Smooth muscle cell (in vitro differentiated cells): ENCODE data around the gene PRDM16. TPM values are rescaled to one million over a fixed set of nuclear protein-coding genes. Genes with fewer than 3 reads are reported as not detected.

ENCODE experiments used
- DNase-seq: peaks from one replicate; lab custom pipeline; 2025; ENCODE audit not compliant: unreplicated experiment; lab: John Stamatoyannopoulos, UW
- H2AFZ ChIP-seq: fragments of 200-600 bp; sonication (generic); 2 replicates; pipeline ENCODE4 v1.6.0; 2016; ENCODE audit warnings: antibody characterized with exemption, low read depth, mild to moderate bottlenecking
- H3F3A ChIP-seq: fragments of 200-600 bp; sonication (generic); 2 replicates; pipeline ENCODE4 v1.6.0; 2017; ENCODE audit warnings: antibody characterized with exemption, low read depth
- H3K27ac ChIP-seq: fragments of 200-600 bp; sonication (generic); 2 replicates; pipeline ENCODE4 v1.5.1; 2016; ENCODE audit warnings: low read depth, mild to moderate bottlenecking
- H3K27me3 ChIP-seq: fragments of 200-600 bp; sonication (generic); 2 replicates; pipeline ENCODE4 v1.6.1; 2016; ENCODE audit warnings: low read depth, mild to moderate bottlenecking
- H3K36me3 ChIP-seq: fragments of 200-600 bp; sonication (generic); 2 replicates; pipeline ENCODE4 v1.5.1; 2016; ENCODE audit warnings: low read depth
- H3K4me1 ChIP-seq: fragments of 200-600 bp; sonication (generic); 2 replicates; pipeline ENCODE4 v1.5.1; 2016; ENCODE audit warnings: low read depth
- H3K4me2 ChIP-seq: fragments of 200-600 bp; sonication (generic); 2 replicates; pipeline ENCODE4 v1.6.0; 2016; ENCODE audit warnings: mild to moderate bottlenecking
- H3K4me3 ChIP-seq: fragments of 200-600 bp; sonication (generic); 2 replicates; pipeline ENCODE4 v1.5.1; 2016; ENCODE audit warnings: mild to moderate bottlenecking
- H3K79me2 ChIP-seq: fragments of 200-600 bp; sonication (generic); 2 replicates; pipeline ENCODE4 v1.6.0; 2016; ENCODE audit warnings: low read depth, mild to moderate bottlenecking
- H3K9ac ChIP-seq: fragments of 200-600 bp; sonication (generic); 2 replicates; pipeline ENCODE4 v1.6.0; 2016; ENCODE audit warnings: low read depth
- H3K9me3 ChIP-seq: fragments of 200-600 bp; sonication (generic); replicated peaks from 2 replicates; pipeline ENCODE4 v1.5.1; 2016; ENCODE audit warnings: low read depth
- H4K20me1 ChIP-seq: fragments of 200-600 bp; sonication (generic); 2 replicates; pipeline ENCODE4 v1.6.0; 2016; ENCODE audit warnings: low read depth
- CTCF ChIP-seq: fragments of 200-600 bp; sonication (generic); IDR thresholded peaks from 2 replicates; pipeline ENCODE4 v1.5.1; 2017; ENCODE audit warnings: borderline replicate concordance, mild to moderate bottlenecking, antibody characterized with exemption; ENCODE audit not compliant: insufficient read depth, poor library complexity, severe bottlenecking
- WGBS: methylation state at CpG from one replicate; pipeline ENCODE4 v1.1.7; 2016; ENCODE audit warnings: low lambda C conversion rate; 5-methylcytosine and 5-hydroxymethylcytosine counted together
- polyA plus RNA-seq: library from polyadenylated mRNA; unstranded; fragments of >200 nt; fragmentation: Nextera tagmentation; extraction: Ambion mirVana; gene quantifications from 2 replicates; pipeline ENCODE4 v1.2.1, GENCODE V29; 2016
- total RNA-seq: library from RNA; depleted of rRNA; stranded (reverse); fragments of >200 nt; gene quantifications from 2 replicates; pipeline ENCODE4 v1.2.3, GENCODE V29; 2014

PRDM16 gene
- total and polyA plus RNA-seq, 2 experiments from 2014 or later = 0.72 to 1.3 TPM

GRCh38 chr1:3383679-3384078 is 314.7 kb downstream of the PRDM16 start:
- Histone ChIP-seq H3K36me3 (no peaks in the 10 kb centered on the region), H4K20me1 (no peaks in the 10 kb centered on the region), H3K4me2 (no peak overlapping the region), H3K4me1 (no peaks in the 10 kb centered on the region), H3K9me3 (no peaks in the 10 kb centered on the region), H3K9ac (no peak overlapping the region), H3F3A (no peaks in the 10 kb centered on the region), H3K4me3 (no peak overlapping the region), H3K27ac (no peak overlapping the region), H3K27me3 (peaks cover 3% of the 10 kb centered on the region), H3K79me2 (no peaks in the 10 kb centered on the region), H2AFZ (no peak overlapping the region)
- TF ChIP-seq CTCF = no peak
- WGBS = 94% methylated on average over 5 of the region's 5 CpGs
- no peak for DNase-seq

GRCh38 chr1:3384407-3384806 is 315.4 kb downstream of the PRDM16 start:
- Histone ChIP-seq H3K27ac (no peak overlapping the region), H3K27me3 (peaks cover 3% of the 10 kb centered on the region), H3K9ac (no peak overlapping the region), H3F3A (no peaks in the 10 kb centered on the region), H3K4me2 (no peak overlapping the region), H2AFZ (no peak overlapping the region), H3K36me3 (no peaks in the 10 kb centered on the region), H4K20me1 (no peaks in the 10 kb centered on the region), H3K4me1 (no peaks in the 10 kb centered on the region), H3K4me3 (no peak overlapping the region), H3K79me2 (no peaks in the 10 kb centered on the region), H3K9me3 (no peaks in the 10 kb centered on the region)
- 76% methylated on average over 12 of the region's 12 CpGs for WGBS
- DNase-seq = no peak
- TF ChIP-seq CTCF = no peak

GRCh38 chr1:3386205-3387002 is 317.4 kb downstream of the PRDM16 start:
- Histone ChIP-seq H3K27me3 (peaks cover 3% of the 10 kb centered on the region), H3K27ac (no peak overlapping the region), H3K4me2 (no peak overlapping the region), H3K36me3 (no peaks in the 10 kb centered on the region), H3K4me3 (no peak overlapping the region), H3K79me2 (no peaks in the 10 kb centered on the region), H3K4me1 (no peaks in the 10 kb centered on the region), H4K20me1 (no peaks in the 10 kb centered on the region), H3F3A (no peaks in the 10 kb centered on the region), H3K9me3 (no peaks in the 10 kb centered on the region), H2AFZ (no peak overlapping the region), H3K9ac (no peak overlapping the region)
- DNase-seq = no peak
- TF ChIP-seq CTCF = no peak
- WGBS = 95% methylated on average over 23 of the region's 23 CpGs

GRCh38 chr1:3387401-3387800 is 318.4 kb downstream of the PRDM16 start:
- WGBS = 90% methylated on average over 17 of the region's 17 CpGs

More at GRCh38 chr1:3387401-3387800, 318.4 kb downstream of the PRDM16 start:
- Histone ChIP-seq H3K4me1 (peaks cover under 1% of the 10 kb centered on the region), H3F3A (no peaks in the 10 kb centered on the region), H3K9ac (no peak overlapping the region), H3K79me2 (no peaks in the 10 kb centered on the region), H2AFZ (no peak overlapping the region), H4K20me1 (no peaks in the 10 kb centered on the region), H3K27me3 (peaks cover 3% of the 10 kb centered on the region), H3K27ac (no peak overlapping the region), H3K9me3 (no peaks in the 10 kb centered on the region), H3K4me2 (no peak overlapping the region), H3K4me3 (no peak overlapping the region), H3K36me3 (no peaks in the 10 kb centered on the region)
- DNase-seq = no peak
- no peak for TF ChIP-seq CTCF
